Measurements from ENCODE around the gene CST3.

DNA sequence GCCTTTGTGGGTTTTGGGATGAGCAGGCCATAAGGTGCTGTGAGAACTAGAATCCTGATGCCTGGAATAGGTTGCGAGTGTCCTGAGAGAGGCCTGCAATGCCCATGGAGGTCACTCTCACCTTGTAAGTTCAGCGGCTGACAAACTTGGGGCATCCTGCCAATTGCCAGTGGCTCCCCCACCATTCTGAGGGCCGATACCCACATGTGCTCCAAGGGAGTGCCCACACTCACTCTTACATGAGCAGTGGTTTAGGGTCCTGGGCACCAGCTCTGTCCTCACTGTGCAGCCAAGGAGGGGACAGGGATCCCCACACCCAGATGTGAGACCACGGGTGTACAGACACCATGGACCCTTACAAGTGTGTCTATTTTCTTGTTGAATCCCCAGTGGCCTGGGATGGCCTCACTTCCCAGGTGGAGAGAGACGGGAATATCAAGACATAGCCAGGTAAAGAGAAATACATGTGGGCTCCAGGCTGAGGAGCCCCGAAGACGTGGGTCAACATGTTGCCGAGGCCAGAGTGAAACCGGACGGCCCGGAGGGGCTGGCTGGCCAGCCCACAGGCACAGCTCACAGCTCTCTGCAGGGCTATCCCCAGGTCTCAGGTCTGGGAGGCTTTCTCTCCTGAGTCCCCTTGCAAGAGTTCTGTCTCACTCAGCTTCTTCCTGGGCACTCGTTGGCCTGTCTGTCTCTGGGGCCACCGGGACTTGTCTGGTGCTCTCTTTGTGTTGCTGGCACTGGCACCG lies 30.1 kb downstream of the CST3 start:
- TF ChIP-seq, protein P1, sequence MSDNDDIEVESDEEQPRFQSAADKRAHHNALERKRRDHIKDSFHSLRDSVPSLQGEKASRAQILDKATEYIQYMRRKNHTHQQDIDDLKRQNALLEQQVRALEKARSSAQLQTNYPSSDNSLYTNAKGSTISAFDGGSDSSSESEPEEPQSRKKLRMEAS (IDR thresholded peaks at IDR 0.05): no peak
- TF ChIP-seq, protein P2, sequence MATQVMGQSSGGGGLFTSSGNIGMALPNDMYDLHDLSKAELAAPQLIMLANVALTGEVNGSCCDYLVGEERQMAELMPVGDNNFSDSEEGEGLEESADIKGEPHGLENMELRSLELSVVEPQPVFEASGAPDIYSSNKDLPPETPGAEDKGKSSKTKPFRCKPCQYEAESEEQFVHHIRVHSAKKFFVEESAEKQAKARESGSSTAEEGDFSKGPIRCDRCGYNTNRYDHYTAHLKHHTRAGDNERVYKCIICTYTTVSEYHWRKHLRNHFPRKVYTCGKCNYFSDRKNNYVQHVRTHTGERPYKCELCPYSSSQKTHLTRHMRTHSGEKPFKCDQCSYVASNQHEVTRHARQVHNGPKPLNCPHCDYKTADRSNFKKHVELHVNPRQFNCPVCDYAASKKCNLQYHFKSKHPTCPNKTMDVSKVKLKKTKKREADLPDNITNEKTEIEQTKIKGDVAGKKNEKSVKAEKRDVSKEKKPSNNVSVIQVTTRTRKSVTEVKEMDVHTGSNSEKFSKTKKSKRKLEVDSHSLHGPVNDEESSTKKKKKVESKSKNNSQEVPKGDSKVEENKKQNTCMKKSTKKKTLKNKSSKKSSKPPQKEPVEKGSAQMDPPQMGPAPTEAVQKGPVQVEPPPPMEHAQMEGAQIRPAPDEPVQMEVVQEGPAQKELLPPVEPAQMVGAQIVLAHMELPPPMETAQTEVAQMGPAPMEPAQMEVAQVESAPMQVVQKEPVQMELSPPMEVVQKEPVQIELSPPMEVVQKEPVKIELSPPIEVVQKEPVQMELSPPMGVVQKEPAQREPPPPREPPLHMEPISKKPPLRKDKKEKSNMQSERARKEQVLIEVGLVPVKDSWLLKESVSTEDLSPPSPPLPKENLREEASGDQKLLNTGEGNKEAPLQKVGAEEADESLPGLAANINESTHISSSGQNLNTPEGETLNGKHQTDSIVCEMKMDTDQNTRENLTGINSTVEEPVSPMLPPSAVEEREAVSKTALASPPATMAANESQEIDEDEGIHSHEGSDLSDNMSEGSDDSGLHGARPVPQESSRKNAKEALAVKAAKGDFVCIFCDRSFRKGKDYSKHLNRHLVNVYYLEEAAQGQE (IDR thresholded peaks at IDR 0.05; ENCODE audit: low read depth): no peak
- TF ChIP-seq, protein P3, sequence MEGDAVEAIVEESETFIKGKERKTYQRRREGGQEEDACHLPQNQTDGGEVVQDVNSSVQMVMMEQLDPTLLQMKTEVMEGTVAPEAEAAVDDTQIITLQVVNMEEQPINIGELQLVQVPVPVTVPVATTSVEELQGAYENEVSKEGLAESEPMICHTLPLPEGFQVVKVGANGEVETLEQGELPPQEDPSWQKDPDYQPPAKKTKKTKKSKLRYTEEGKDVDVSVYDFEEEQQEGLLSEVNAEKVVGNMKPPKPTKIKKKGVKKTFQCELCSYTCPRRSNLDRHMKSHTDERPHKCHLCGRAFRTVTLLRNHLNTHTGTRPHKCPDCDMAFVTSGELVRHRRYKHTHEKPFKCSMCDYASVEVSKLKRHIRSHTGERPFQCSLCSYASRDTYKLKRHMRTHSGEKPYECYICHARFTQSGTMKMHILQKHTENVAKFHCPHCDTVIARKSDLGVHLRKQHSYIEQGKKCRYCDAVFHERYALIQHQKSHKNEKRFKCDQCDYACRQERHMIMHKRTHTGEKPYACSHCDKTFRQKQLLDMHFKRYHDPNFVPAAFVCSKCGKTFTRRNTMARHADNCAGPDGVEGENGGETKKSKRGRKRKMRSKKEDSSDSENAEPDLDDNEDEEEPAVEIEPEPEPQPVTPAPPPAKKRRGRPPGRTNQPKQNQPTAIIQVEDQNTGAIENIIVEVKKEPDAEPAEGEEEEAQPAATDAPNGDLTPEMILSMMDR (IDR thresholded peaks at IDR 0.05 in 2 of 3, conservative IDR thresholded peaks at IDR 0.05 in 1 of 3; ENCODE audit: borderline replicate concordance in 1 of 3, insufficient read depth in 1 of 3, low read depth in 2 of 3, low read length in 2 of 3): no peak
- TF ChIP-seq POLR2A (IDR thresholded peaks at IDR 0.05; ENCODE audit: borderline replicate concordance, extremely low read depth, insufficient read depth, insufficient read length): no peak
- no peak for TF ChIP-seq ELF1 (IDR thresholded peaks at IDR 0.05; ENCODE audit: borderline replicate concordance, low read depth)
- TF ChIP-seq, protein P4, sequence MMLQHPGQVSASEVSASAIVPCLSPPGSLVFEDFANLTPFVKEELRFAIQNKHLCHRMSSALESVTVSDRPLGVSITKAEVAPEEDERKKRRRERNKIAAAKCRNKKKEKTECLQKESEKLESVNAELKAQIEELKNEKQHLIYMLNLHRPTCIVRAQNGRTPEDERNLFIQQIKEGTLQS (IDR thresholded peaks at IDR 0.05): no peak
- no peak for TF ChIP-seq ZNF274 (IDR thresholded peaks at IDR 0.05; ENCODE audit: low read depth, low read length)

All from HCT116 (cell line).